ENCODE measurements around the gene NLRP7.
"Not testable (repeated sequence)": the region's sequence is repeated elsewhere in the genome, so short reads cannot be mapped to it uniquely, and the experiment has no call there.

The NLRP7 gene

DNA sequence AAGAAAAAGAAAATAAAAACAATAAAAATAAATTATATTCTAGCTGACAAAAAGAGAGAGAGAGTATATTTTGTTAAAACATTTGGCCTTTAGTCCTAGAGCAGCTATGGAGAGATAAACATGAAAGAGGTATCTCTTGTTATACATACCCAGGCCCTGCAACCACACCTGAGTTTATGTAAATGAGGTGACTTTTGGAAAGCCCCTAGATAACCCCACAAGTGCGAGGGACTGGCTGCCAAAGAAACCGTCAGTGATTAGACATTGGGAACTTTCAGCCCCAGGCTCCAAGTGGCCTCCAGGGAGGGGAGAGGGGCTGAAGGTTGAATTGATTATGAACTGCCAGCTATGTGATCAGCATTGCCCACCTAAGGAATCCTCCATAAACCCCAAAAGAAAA, 2.1 kb upstream of the NLRP7 start:
- Mint-ChIP-seq H3K9me3 (no peaks in the 10 kb centered on the region), H3K27ac (no peak overlapping the region), H3K4me3 (no peak overlapping the region), H3K27me3 (peaks cover 0 to 11% of the 10 kb centered on the region in 2 donors), H3K4me1 (ENCODE audit: low read depth in 2 of 2) (no peaks in the 10 kb centered on the region), H3K36me3 (ENCODE audit: insufficient read depth) (peaks cover under 1% of the 10 kb centered on the region)
- ATAC-seq (replicated peaks) (no peak), DNase-seq (no peak)

DNA sequence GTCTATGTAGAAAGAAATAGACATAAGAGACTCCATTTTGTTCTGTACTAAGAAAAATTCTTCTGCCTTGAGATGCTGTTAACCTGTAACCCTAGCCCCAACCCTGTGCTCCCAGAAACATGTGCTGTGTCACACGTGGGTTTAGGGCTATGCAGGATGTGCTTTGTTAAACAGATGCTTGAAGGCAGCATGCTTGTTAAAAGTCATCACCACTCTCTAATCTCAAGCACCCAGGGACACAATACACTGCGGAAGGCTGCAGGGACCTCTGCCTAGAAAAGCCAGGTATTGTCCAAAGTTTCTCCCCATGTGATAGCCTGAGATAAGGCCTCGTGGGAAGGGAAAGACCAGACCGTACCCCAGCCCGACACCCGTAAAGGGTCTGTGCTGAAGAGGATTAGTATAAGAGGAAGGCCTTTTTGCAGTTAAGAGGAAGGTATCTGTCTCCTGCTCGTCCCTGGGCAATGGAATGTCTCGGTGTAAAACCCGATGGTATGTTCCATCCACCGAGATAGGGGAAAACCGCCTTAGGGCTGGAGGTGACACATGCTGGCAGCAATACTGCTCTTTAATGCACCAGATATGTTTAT, 3.5 kb downstream of the NLRP7 start:
- H3K4me1 Mint-ChIP-seq (ENCODE audit: low read depth in 2 of 2); H3K36me3 Mint-ChIP-seq (ENCODE audit: insufficient read depth); H3K27ac Mint-ChIP-seq; ATAC-seq (replicated peaks); DNase-seq; H3K9me3 Mint-ChIP-seq; H3K4me3 Mint-ChIP-seq; H3K27me3 Mint-ChIP-seq: not testable (repeated sequence)

DNA sequence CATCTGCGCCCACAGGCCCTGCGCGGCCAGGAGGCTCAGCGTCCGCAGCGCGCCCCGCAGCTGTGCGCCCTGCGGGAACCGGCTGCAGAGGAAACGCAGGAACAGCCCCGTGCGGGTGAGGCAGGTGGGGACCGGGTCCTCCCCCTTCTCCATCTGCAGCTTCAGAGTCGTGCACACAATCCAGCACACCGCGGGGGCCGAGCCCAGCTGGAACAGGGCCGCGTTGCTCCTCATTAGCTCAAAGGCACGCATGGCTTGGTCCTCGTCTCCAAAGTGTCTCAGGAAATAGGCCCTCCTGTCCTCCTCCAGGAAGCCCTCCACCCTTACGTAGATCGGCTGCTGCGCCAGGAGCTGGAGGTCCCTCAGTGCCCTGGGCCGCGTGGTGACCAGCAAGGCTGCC, 7.8 kb downstream of the NLRP7 start:
- not testable (repeated sequence) for H3K9me3 Mint-ChIP-seq; DNase-seq; H3K4me1 Mint-ChIP-seq (ENCODE audit: low read depth in 2 of 2); H3K36me3 Mint-ChIP-seq (ENCODE audit: insufficient read depth); H3K27me3 Mint-ChIP-seq; H3K4me3 Mint-ChIP-seq; H3K27ac Mint-ChIP-seq; ATAC-seq (replicated peaks)

DNA sequence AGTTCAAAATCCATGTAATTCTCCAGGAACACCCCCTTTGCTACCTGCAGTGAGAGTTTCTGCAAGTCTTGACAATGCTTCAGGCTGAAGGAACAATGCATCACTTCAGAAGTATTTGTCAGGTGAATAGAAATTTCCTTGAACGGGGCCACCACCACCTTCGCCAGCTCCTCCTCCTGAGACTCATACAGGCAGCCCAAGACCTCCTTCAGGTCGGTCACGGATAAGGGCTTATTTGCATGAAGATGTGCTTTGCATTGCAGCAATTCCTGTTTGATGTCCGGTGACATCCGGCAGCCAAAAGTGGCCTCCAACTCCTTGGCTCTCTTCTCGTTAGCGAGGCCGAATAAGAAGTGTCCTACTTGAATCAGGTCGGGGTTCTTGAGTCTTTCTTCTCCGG, 8.4 kb downstream of the NLRP7 start:
- no peak for ATAC-seq (replicated peaks)
- no peaks in the 10 kb centered on the region for H3K36me3 Mint-ChIP-seq (ENCODE audit: insufficient read depth)
- no peaks in the 10 kb centered on the region for H3K9me3 Mint-ChIP-seq
- no peak overlapping the region for H3K4me3 Mint-ChIP-seq
- H3K4me1 Mint-ChIP-seq (ENCODE audit: low read depth in 2 of 2) = peaks cover 0 to 6% of the 10 kb centered on the region in 2 donors
- DNase-seq = no peak
- H3K27ac Mint-ChIP-seq = no peak overlapping the region
- peaks cover 0 to 9% of the 10 kb centered on the region in 2 donors for H3K27me3 Mint-ChIP-seq

DNA sequence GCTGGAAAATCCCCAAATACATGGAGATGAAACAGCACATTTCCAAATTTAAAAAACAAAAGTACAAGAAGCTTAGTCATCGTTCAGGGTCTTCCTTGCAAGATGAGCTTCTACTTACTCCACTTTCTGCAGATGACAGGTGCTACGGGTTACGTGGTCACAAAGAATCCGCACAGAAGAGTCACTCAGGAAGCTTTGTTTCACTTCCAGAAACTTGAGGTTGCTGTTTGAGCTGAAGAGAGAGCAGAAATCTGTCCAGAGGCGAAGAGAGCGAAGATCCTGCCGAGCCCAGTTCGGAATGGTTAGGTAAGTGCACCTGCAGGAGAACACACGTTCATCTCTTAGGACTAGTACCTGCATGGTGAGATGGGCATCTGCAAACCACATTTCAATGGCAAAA, 9.4 kb downstream of the NLRP7 start:
- Mint-ChIP-seq H3K4me3 (no peak overlapping the region), H3K27ac (no peak overlapping the region), H3K36me3 (ENCODE audit: insufficient read depth) (no peaks in the 10 kb centered on the region), H3K9me3 (no peaks in the 10 kb centered on the region), H3K27me3 (peaks cover 0 to 9% of the 10 kb centered on the region in 2 donors), H3K4me1 (ENCODE audit: low read depth in 2 of 2) (peaks cover 0 to 6% of the 10 kb centered on the region in 2 donors)
- DNase-seq (no peak), ATAC-seq (replicated peaks) (no peak)

DNA sequence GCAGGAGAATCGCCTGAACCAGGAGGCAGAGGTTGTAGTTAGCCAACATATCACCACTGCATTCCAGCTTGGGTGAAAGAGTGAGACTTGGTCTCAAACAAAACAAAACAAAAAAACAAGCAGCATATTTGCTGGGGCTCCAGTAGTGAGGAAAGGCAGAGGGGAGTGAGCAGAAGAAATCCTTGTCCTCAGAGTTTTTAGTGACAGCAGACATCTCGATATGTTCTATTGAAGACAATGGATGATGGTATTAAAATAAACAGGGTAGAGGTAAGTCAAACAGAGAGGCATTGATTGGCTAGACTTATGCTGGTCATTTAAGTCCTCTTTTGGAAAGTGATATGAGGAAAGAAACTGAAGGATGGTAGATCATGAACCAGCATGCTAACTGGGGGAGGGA, 19.0 kb downstream of the NLRP7 start:
- peaks cover 3 to 6% of the 10 kb centered on the region in 2 donors for H3K9me3 Mint-ChIP-seq
- H3K27me3 Mint-ChIP-seq = no peaks in the 10 kb centered on the region
- no peaks in the 10 kb centered on the region for H3K36me3 Mint-ChIP-seq (ENCODE audit: insufficient read depth)

DNA sequence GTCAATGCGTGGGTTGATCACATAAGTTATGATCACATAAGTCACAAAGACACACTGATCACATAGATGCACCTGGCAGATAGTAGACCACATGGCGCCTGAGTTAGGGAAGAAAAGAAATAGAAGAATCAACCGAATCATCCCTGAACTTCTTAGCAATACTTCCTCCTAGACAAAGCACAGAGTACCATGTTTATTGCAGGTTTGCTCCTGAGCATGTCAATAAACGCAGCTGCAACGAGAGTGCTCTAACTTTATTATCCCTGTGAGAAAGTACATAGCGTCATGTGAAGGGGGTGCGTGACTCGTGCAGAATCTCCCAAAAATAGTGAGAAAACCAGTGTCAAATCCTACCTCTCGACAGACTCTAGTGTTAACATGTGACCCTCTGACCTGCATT, 24.1 kb downstream of the NLRP7 start:
- Mint-ChIP-seq H3K27ac (no peak overlapping the region), H3K4me1 (ENCODE audit: low read depth in 2 of 2) (peaks cover 4 to 5% of the 10 kb centered on the region in 2 donors), H3K27me3 (peaks cover 0 to 10% of the 10 kb centered on the region in 2 donors), H3K9me3 (peaks cover 0 to 1% of the 10 kb centered on the region in 2 donors), H3K4me3 (no peak overlapping the region), H3K36me3 (ENCODE audit: insufficient read depth) (no peaks in the 10 kb centered on the region)
- DNase-seq = no peak
- no peak for ATAC-seq (replicated peaks)

More for the DNA sequence above, 19.0 kb downstream of the NLRP7 start:
- H3K4me3 Mint-ChIP-seq = no peak overlapping the region
- H3K4me1 Mint-ChIP-seq (ENCODE audit: low read depth in 2 of 2) = no peaks in the 10 kb centered on the region
- no peak overlapping the region for H3K27ac Mint-ChIP-seq
- ATAC-seq (replicated peaks) (no peak), DNase-seq (no peak)

DNA sequence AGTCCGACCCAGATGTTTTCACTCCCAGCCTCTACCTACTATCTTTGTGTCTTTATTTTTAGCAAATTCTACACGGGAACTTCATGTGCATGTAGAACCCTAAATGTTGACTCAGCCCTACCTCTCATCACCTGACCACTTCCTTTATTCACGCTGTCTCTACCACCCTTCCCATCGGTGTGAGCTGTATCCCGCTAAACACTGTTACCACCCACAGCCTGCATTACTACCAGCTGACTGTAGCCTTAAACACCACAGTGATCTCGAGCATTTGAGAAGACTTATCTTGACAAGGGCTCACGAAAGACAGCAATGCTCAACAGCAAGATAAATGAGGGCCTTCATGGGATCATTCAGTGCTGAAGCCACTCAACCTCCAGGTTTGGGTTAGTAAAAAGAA, 26.2 kb downstream of the NLRP7 start:
- peaks cover 4 to 5% of the 10 kb centered on the region in 2 donors for H3K4me1 Mint-ChIP-seq (ENCODE audit: low read depth in 2 of 2)
- H3K27ac Mint-ChIP-seq = no peak overlapping the region
- DNase-seq = no peak

GRCh38 chr19:54919646-54920563, 27.4 kb downstream of the NLRP7 start:
- DNase-seq; ATAC-seq (replicated peaks); H3K36me3 Mint-ChIP-seq (ENCODE audit: insufficient read depth); H3K4me1 Mint-ChIP-seq (ENCODE audit: low read depth in 2 of 2); H3K4me3 Mint-ChIP-seq; H3K9me3 Mint-ChIP-seq: not testable (repeated sequence)
- H3K27ac Mint-ChIP-seq = peak overlapping the region in 1 of 2 donors; percentile 39
- peaks cover 0 to 19% of the 10 kb centered on the region in 2 donors for H3K27me3 Mint-ChIP-seq

More for the DNA sequence above, 26.2 kb downstream of the NLRP7 start:
- Mint-ChIP-seq H3K4me3 (no peak overlapping the region), H3K9me3 (no peaks in the 10 kb centered on the region), H3K27me3 (peaks cover 0 to 19% of the 10 kb centered on the region in 2 donors), H3K36me3 (ENCODE audit: insufficient read depth) (no peaks in the 10 kb centered on the region)
- ATAC-seq (replicated peaks) = no peak

DNA sequence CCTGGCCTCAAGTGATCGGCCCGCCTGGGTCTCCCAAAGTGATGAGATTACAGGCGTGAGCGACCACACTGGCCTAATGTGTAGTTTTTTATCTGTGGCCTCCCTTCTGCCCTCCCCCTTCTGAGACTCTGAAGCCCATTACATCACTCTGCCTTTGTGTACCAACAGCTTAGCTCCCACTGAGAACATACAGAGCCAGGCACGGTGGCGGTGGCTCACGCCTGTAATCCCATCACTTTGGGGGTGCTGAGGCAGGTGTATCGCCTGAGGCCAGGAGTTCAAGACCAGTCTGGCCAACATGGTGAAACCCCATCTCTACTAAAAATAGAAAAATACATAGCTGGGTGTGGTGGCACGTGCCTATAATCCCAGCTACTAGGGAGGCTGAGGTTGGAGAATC, 28.8 kb downstream of the NLRP7 start:
- DNase-seq (no peak), ATAC-seq (replicated peaks) (no peak)
- peaks cover 4% of the 10 kb centered on the region for H3K36me3 Mint-ChIP-seq (ENCODE audit: insufficient read depth)
- peaks cover 4 to 5% of the 10 kb centered on the region in 2 donors for H3K4me1 Mint-ChIP-seq (ENCODE audit: low read depth in 2 of 2)
- H3K27ac Mint-ChIP-seq = peak overlapping the region in 1 of 2 donors; percentile 5
- H3K27me3 Mint-ChIP-seq = peaks cover 0 to 19% of the 10 kb centered on the region in 2 donors
- no peak overlapping the region for H3K4me3 Mint-ChIP-seq
- no peaks in the 10 kb centered on the region for H3K9me3 Mint-ChIP-seq

DNA sequence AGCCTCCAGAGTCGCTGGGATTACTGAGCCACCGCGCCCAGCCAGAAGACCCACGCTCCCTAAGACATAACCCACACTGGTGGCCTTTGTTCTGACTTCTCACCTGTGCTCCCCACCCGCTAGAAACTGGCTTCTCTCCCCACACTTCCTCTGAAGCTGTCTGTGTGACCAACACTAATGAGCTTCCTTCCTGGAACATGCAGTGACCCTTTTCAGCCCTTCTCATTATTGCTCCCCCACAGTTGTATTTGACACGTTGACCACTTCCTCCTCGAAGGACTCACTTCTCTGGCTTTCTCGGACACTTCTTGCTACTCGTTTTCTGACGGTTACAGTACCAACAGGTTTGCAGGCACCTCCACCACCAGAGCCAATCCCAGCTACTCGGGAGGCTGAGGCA, 30.5 kb downstream of the NLRP7 start:
- DNase-seq (no peak), ATAC-seq (replicated peaks) (peak; percentile 26)
- peaks cover 0 to 32% of the 10 kb centered on the region in 2 donors for H3K27me3 Mint-ChIP-seq
- peak overlapping the region; percentile 33 to 46 for H3K4me3 Mint-ChIP-seq
- H3K9me3 Mint-ChIP-seq = no peaks in the 10 kb centered on the region
- H3K27ac Mint-ChIP-seq = peak overlapping the region in 1 of 2 donors; percentile 75
- H3K36me3 Mint-ChIP-seq (ENCODE audit: insufficient read depth) = peaks cover 8% of the 10 kb centered on the region
- peaks cover 4 to 5% of the 10 kb centered on the region in 2 donors for H3K4me1 Mint-ChIP-seq (ENCODE audit: low read depth in 2 of 2)

DNA sequence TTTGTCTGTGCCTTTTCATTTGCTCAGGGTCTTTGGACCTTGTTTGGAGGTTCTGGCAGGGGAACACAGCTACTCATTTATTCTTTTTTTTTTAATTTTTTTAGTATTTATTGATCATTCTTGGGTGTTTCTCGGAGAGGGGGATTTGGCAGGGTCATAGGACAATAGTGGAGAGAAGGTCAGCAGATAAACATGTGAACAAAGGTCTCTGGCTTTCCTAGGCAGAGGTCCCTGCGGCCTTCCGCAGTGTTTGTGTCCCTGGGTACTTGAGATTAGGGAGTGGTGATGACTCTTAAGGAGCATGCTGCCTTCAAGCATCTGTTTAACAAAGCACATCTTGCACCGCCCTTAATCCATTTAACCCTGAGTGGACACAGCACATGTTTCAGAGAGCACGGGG, 39.4 kb downstream of the NLRP7 start:
- H3K27ac Mint-ChIP-seq; ATAC-seq (replicated peaks); DNase-seq; H3K9me3 Mint-ChIP-seq; H3K4me3 Mint-ChIP-seq: not testable (repeated sequence)
- Mint-ChIP-seq H3K36me3 (ENCODE audit: insufficient read depth) (peaks cover 12% of the 10 kb centered on the region), H3K4me1 (ENCODE audit: low read depth in 2 of 2) (peaks cover 0 to 10% of the 10 kb centered on the region in 2 donors), H3K27me3 (peaks cover 0 to 23% of the 10 kb centered on the region in 2 donors)

DNA sequence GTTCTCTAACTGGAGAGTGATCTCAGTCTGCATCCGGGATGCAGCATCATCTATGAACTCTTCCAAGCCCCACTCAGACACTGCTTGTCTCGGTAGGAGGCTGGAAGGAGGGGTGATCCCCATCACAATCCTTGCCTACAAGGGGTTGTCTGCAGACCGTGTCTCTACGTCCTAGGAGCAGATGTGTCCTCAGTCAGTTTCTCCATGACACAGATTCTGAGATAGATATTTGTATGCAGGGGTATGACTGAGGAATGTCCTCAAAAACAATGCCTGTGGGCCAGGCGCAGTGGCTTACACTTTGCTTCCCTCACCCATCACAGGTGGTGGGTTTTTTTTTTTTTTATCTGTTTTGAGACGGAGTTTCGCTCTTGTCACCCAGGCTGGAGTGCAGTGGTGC, 40.5 kb downstream of the NLRP7 start:
- peaks cover 0 to 12% of the 10 kb centered on the region in 2 donors for H3K27me3 Mint-ChIP-seq
- DNase-seq (no peak), ATAC-seq (replicated peaks) (no peak)
- H3K9me3 Mint-ChIP-seq = peaks cover 0 to 2% of the 10 kb centered on the region in 2 donors
- peaks cover 0 to 10% of the 10 kb centered on the region in 2 donors for H3K4me1 Mint-ChIP-seq (ENCODE audit: low read depth in 2 of 2)
- H3K27ac Mint-ChIP-seq = peak overlapping the region in 1 of 2 donors; percentile 80
- H3K4me3 Mint-ChIP-seq = peak overlapping the region; percentile 59 to 77
- peaks cover 7% of the 10 kb centered on the region for H3K36me3 Mint-ChIP-seq (ENCODE audit: insufficient read depth)

All from effector memory CD8-positive, alpha-beta T cell (primary cell).